ENCODE measurements around the gene RAP1GAP. TPM values are rescaled to one million over a fixed set of nuclear protein-coding genes. Genes with fewer than 3 reads are reported as not detected.

Gene RAP1GAP
- total and polyA plus RNA-seq, 2 of the 13 experiments (the other 11 are each of a cell fraction or from before 2014, with no cell fraction given) = 11.9 to 37.5 TPM

DNA sequence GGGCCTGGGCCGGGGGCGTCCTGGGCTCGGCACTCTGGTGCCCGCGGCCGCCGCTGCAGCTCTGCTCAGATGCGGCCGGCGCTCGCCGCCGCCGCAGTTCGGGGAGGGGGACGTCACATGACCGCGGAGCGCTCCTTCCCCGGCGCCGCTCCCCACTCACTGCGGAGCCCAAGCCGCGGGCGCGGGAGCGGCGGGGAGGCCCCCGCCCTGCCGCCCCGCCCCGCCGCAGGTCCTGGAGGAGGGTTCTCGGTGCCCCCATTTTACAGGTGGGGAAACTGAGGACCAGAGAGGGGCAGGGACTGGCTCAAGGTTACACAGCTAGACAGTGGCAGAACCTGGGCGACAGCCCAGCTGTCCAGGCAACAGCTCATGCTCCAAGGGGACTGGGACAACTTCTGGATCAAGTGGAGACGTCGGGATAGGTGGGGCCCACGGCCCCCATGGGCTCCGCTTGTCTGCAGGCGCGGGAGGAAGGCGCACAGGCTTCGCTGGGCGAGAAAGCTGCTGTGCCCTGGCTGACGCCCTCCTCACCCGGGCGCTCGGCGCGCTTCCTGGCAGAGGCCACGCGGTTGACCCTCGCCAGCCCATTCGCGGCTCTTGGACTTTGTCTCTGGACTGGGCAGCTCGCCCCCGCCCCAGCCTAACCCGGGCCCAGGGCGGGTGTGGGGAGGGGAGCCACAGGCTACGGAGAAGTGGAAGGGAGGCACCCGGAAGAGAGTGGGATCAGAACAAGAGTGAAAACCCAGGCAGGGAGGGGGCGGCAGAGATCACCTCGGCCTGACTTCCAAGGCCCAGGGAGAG, at the start of gene RAP1GAP (continued):
- no peak for TF ChIP-seq LCORL (IDR thresholded peaks at IDR 0.05)
- TF ChIP-seq LCORL (CRISPR knock-in tag; IDR thresholded peaks at IDR 0.05) = peak; percentile 92
- no peak for TF ChIP-seq CENPT (CRISPR knock-in tag; IDR thresholded peaks at IDR 0.05; ENCODE audit: low read depth)
- TF ChIP-seq DR1 (CRISPR knock-in tag; IDR thresholded peaks at IDR 0.05) = peak; percentile 62
- 0 out of 2 replicates have a peak, but pooled peaks have one; percentile 25 for TF ChIP-seq MAFG (CRISPR knock-in tag; IDR thresholded peaks at IDR 0.05)
- 0 out of 2 replicates have a peak, but pooled peaks have one; percentile 53 for TF ChIP-seq ZNF34 (CRISPR knock-in tag; IDR thresholded peaks at IDR 0.05; ENCODE audit: borderline replicate concordance)
- no peak for TF ChIP-seq CREB1 (IDR thresholded peaks at IDR 0.05)
- peak; percentile 71; the same call in 1 of the 2 replicates for TF ChIP-seq CREB1 (CRISPR knock-in tag; IDR thresholded peaks at IDR 0.05)
- no peak for TF ChIP-seq ZNF891 (CRISPR knock-in tag; IDR thresholded peaks at IDR 0.05)
- TF ChIP-seq ZNF569 (CRISPR knock-in tag; IDR thresholded peaks at IDR 0.05; ENCODE audit: borderline replicate concordance) = 0 out of 2 replicates have a peak, but pooled peaks have one; percentile 32
- TF ChIP-seq TARDBP (CRISPR knock-in tag; IDR thresholded peaks at IDR 0.05) = peak; percentile 88
- TF ChIP-seq ZNF543 (CRISPR knock-in tag; IDR thresholded peaks at IDR 0.05) = peak; percentile 80; the same call in 1 of the 2 replicates
- no peak for TF ChIP-seq ZNF282 (IDR thresholded peaks at IDR 0.05; ENCODE audit: partially characterized antibody)
- no peak for TF ChIP-seq GABPA (IDR thresholded peaks at IDR 0.05; ENCODE audit: low read depth, low read length)
- peak; percentile 73 for TF ChIP-seq GABPA (CRISPR knock-in tag; IDR thresholded peaks at IDR 0.05; ENCODE audit: low read depth)
- TF ChIP-seq, protein P1, sequence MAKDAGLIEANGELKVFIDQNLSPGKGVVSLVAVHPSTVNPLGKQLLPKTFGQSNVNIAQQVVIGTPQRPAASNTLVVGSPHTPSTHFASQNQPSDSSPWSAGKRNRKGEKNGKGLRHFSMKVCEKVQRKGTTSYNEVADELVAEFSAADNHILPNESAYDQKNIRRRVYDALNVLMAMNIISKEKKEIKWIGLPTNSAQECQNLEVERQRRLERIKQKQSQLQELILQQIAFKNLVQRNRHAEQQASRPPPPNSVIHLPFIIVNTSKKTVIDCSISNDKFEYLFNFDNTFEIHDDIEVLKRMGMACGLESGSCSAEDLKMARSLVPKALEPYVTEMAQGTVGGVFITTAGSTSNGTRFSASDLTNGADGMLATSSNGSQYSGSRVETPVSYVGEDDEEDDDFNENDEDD (CRISPR knock-in tag; IDR thresholded peaks at IDR 0.05; ENCODE audit: borderline replicate concordance) = peak; percentile 89
- TF ChIP-seq, protein P2, sequence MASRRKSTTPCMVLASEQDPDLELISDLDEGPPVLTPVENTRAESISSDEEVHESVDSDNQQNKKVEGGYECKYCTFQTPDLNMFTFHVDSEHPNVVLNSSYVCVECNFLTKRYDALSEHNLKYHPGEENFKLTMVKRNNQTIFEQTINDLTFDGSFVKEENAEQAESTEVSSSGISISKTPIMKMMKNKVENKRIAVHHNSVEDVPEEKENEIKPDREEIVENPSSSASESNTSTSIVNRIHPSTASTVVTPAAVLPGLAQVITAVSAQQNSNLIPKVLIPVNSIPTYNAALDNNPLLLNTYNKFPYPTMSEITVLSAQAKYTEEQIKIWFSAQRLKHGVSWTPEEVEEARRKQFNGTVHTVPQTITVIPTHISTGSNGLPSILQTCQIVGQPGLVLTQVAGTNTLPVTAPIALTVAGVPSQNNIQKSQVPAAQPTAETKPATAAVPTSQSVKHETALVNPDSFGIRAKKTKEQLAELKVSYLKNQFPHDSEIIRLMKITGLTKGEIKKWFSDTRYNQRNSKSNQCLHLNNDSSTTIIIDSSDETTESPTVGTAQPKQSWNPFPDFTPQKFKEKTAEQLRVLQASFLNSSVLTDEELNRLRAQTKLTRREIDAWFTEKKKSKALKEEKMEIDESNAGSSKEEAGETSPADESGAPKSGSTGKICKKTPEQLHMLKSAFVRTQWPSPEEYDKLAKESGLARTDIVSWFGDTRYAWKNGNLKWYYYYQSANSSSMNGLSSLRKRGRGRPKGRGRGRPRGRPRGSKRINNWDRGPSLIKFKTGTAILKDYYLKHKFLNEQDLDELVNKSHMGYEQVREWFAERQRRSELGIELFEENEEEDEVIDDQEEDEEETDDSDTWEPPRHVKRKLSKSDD (CRISPR knock-in tag; IDR thresholded peaks at IDR 0.05; ENCODE audit: low read depth) = no peak
- peak; percentile 41; the same call in 1 of the 2 replicates for TF ChIP-seq ZNF7 (CRISPR knock-in tag; IDR thresholded peaks at IDR 0.05)
- TF ChIP-seq AGO2 (optimal IDR thresholded peaks at IDR 0.05; ENCODE audit: low read depth, low read length) = peak; percentile 88
- TF ChIP-seq ZNF235 (CRISPR knock-in tag; IDR thresholded peaks at IDR 0.05; ENCODE audit: borderline replicate concordance) = no peak
- TF ChIP-seq ZNF780A (CRISPR knock-in tag; IDR thresholded peaks at IDR 0.05) = no peak
- no peak for TF ChIP-seq SSRP1 (CRISPR knock-in tag; IDR thresholded peaks at IDR 0.05)
- TF ChIP-seq, protein P3, sequence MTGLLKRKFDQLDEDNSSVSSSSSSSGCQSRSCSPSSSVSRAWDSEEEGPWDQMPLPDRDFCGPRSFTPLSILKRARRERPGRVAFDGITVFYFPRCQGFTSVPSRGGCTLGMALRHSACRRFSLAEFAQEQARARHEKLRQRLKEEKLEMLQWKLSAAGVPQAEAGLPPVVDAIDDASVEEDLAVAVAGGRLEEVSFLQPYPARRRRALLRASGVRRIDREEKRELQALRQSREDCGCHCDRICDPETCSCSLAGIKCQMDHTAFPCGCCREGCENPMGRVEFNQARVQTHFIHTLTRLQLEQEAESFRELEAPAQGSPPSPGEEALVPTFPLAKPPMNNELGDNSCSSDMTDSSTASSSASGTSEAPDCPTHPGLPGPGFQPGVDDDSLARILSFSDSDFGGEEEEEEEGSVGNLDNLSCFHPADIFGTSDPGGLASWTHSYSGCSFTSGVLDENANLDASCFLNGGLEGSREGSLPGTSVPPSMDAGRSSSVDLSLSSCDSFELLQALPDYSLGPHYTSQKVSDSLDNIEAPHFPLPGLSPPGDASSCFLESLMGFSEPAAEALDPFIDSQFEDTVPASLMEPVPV (CRISPR knock-in tag; IDR thresholded peaks at IDR 0.05) = peak; percentile 93

All from HepG2 (cell line).